HEK293T (cell line): Measurements from ENCODE around the gene ARSA.
"Not testable (repeated sequence)": the region's sequence is repeated elsewhere in the genome, so short reads cannot be mapped to it uniquely, and the experiment has no call there.

Experiments
- CTCF ChIA-PET: fragments of 350-600 bp; formaldehyde crosslinking; extraction: SDS; loops from one replicate; lab custom pipeline; 2021; ENCODE audit warnings: antibody characterized with exemption, inconsistent platforms; lab: Yijun Ruan, JAX
- POLR2A ChIA-PET: fragments of 350-600 bp; formaldehyde crosslinking; extraction: SDS; loops from one replicate; lab custom pipeline; 2020; ENCODE audit warnings: antibody characterized with exemption, inconsistent platforms; lab: Yijun Ruan, JAX
- DNase-seq: peaks from one replicate; pipeline ENCODE4 v3.0.0; 2012; ENCODE audit warnings: mixed read lengths; ENCODE audit errors: extremely low spot score
- ARNT ChIP-seq: fragments of 450-650 bp; IDR thresholded peaks from 2 replicates; pipeline ENCODE4 v1.6.1; 2017; ENCODE audit warnings: mild to moderate bottlenecking
- BHLHE40 ChIP-seq: fragments of 450-650 bp; IDR thresholded peaks from 2 replicates; pipeline ENCODE4 v1.6.1; 2016; ENCODE audit warnings: mild to moderate bottlenecking, moderate library complexity, borderline replicate concordance
- CTBP1 ChIP-seq: fragments of 450-650 bp; IDR thresholded peaks from 2 replicates; pipeline ENCODE4 v1.6.1; 2016; ENCODE audit warnings: borderline replicate concordance
- ELF4 ChIP-seq: fragments of 450-650 bp; IDR thresholded peaks from 2 replicates; pipeline ENCODE4 v1.6.1; 2017; ENCODE audit warnings: antibody characterized with exemption
- FOXA1 ChIP-seq: fragments of 450-650 bp; IDR thresholded peaks from 2 replicates; pipeline ENCODE4 v1.6.1; 2016; ENCODE audit warnings: mild to moderate bottlenecking
- FOXK2 ChIP-seq: fragments of 450-650 bp; IDR thresholded peaks from 2 replicates; pipeline ENCODE4 v1.6.1; 2016; ENCODE audit warnings: mild to moderate bottlenecking
- FOXM1 ChIP-seq: fragments of 450-650 bp; IDR thresholded peaks from 2 replicates; pipeline ENCODE4 v1.6.1; 2017; ENCODE audit warnings: mild to moderate bottlenecking, borderline replicate concordance
- HDGF ChIP-seq: fragments of 450-650 bp; IDR thresholded peaks from 2 replicates; pipeline ENCODE4 v1.6.1; 2017; ENCODE audit warnings: antibody characterized with exemption, borderline replicate concordance
- L3MBTL2 ChIP-seq: fragments of 450-650 bp; conservative IDR thresholded peaks from 2 replicates; pipeline ENCODE4 v1.6.1; 2016; ENCODE audit warnings: mild to moderate bottlenecking
- LEF1 ChIP-seq: fragments of 450-650 bp; IDR thresholded peaks from 2 replicates; pipeline ENCODE4 v1.6.1; 2017; ENCODE audit warnings: mild to moderate bottlenecking, borderline replicate concordance
- NFRKB ChIP-seq: fragments of 450-650 bp; IDR thresholded peaks from 2 replicates; pipeline ENCODE4 v1.6.1; 2016; ENCODE audit warnings: mild to moderate bottlenecking, moderate library complexity
- SP1 ChIP-seq: fragments of 450-650 bp; IDR thresholded peaks from 2 replicates; pipeline ENCODE4 v1.6.1; 2017
- SUZ12 ChIP-seq: fragments of 450-650 bp; IDR thresholded peaks from 2 replicates; pipeline ENCODE4 v1.6.1; 2016; ENCODE audit warnings: mild to moderate bottlenecking
- TARDBP ChIP-seq: fragments of 450-650 bp; IDR thresholded peaks from 2 replicates; pipeline ENCODE4 v1.6.1; 2016
- ZNF384 ChIP-seq: fragments of 450-650 bp; IDR thresholded peaks from 2 replicates; pipeline ENCODE4 v1.6.1; 2016
- TF ChIP-seq, protein P1 (sequence below): fragments of 450-650 bp; IDR thresholded peaks from 2 replicates; pipeline ENCODE4 v1.6.1; 2016

The ARSA gene

DNA sequence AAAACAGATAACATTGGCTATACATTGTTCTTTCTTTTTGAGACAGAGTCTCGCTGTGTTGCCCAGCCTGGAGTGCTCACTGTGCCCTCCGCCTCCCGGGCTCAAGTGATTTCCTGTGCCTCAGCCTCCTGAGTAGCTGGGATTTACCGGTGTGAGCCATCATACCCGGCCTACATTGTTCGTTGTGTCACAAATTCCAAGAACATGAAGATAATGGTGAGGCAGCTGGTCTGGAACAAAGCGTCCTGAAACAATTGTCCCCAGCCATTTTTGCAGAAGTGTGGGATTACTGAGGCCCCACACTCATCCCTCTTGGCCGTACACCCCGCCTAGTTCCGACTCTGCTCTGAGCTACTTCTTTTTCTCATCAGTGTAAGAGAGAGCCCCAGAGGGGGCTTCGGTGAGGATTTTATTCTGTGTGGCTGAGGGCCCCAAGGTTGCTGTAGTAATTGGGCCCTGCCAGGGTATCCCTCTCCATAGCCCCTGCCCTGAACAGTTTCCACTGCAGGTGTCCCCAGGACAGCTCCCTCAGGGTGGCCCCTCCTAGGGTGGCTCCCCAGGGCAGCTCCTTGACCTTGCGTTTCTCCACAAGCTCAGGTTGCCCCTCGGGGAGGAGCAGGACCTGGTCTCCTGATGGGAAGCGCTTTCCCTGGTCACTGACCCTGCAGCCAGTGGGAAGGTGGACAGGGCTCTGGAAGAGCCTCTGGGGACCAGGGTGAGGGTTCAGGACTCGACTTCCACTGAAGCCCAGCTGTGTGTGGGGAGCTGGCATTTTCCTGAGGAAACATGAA is 13.1 kb upstream of the ARSA start:
- ChIA-PET POLR2A (interaction anchor here (2.1 kb wide), 1 partner anchor 13 kb away, joined by 8 read pairs; the partner anchor contains the start of gene ARSA), CTCF (no interaction called here)
- TF ChIP-seq SUZ12 (no peak), FOXA1 (no peak), TARDBP (no peak), SP1 (no peak), HDGF (no peak), FOXM1 (no peak), ARNT (no peak), LEF1 (no peak), BHLHE40 (no peak), NFRKB (no peak), FOXK2 (no peak), L3MBTL2 (no peak), CTBP1 (no peak), ZNF384 (no peak), ELF4 (no peak)
- TF ChIP-seq, protein P1, sequence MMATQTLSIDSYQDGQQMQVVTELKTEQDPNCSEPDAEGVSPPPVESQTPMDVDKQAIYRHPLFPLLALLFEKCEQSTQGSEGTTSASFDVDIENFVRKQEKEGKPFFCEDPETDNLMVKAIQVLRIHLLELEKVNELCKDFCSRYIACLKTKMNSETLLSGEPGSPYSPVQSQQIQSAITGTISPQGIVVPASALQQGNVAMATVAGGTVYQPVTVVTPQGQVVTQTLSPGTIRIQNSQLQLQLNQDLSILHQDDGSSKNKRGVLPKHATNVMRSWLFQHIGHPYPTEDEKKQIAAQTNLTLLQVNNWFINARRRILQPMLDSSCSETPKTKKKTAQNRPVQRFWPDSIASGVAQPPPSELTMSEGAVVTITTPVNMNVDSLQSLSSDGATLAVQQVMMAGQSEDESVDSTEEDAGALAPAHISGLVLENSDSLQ = no peak
- no peak for DNase-seq

DNA sequence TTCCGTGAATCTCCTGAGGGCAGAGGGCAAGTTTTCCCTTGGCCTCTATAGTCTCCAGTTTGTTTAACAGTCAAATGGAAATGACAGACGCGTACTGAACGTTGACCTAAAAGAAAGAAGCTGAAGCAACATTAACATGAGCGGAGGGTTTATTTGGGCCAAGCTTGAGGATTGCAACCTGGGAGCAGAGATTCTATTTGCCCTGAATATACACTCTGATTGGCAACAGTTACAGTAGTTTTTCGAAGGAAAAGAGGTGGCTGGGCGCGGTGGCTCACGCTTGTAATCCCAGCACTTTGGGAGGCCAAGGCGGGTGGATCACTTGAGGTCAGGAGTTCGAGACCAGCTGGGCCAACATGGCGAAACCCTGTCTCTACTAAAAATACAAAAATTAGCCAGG is 12.3 kb upstream of the ARSA start:
- CTCF ChIA-PET, POLR2A ChIA-PET, DNase-seq: not testable (repeated sequence)

DNA sequence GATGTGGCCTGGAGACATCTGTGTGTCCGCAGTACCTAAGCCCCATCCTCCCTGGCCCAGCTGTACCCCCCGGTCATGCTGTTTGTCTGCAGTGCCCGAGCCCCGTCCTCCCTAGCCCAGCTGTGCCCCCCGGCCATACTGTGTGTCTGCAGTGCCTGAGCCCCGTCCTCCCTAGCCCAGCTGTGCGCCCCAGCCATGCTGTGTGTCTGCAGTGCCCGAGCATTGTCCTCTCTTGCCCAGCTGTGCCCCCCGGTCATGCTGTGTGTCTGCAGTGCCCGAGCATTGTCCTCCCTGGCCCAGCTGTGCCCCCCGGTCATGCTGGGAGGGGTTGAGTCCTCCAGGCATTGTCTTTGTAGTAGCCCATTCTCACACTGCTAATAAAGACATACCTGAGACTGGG is 7.6 kb upstream of the ARSA start:
- TF ChIP-seq FOXA1 = no peak
- no peak for TF ChIP-seq NFRKB
- TF ChIP-seq SP1 = no peak
- no peak for TF ChIP-seq L3MBTL2
- TF ChIP-seq ARNT = no peak
- no peak for TF ChIP-seq TARDBP
- TF ChIP-seq CTBP1 = no peak
- TF ChIP-seq BHLHE40 = no peak
- no peak for TF ChIP-seq FOXM1
- TF ChIP-seq ZNF384 = no peak
- TF ChIP-seq, protein P1 = no peak
- TF ChIP-seq FOXK2 = no peak
- no peak for TF ChIP-seq ELF4
- no peak for TF ChIP-seq LEF1
- TF ChIP-seq SUZ12 = no peak
- TF ChIP-seq HDGF = no peak
- DNase-seq = no peak
- CTCF ChIA-PET = no interaction called here
- POLR2A ChIA-PET = no interaction called here

DNA sequence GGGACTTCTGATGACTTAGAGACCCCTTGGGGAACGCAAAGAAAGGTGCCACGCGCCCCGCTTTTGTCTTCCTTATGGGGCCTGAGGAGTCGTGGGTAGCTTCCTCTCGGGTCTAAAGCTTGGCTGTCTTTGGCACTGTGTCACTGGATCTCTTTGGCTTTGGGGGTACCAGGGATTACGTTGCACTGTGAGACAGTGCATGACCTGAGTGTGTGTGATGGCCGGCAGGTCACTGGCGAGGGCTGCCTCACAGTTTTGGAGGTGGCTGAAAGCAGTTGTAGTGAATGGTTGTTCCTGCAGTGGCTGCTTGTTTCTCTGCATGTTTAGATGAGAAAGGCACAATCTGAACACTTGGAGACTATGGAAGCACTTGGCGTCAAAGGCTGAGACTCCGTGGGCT is 5.8 kb upstream of the ARSA start:
- no peak for TF ChIP-seq ZNF384
- TF ChIP-seq SP1 = no peak
- no peak for TF ChIP-seq SUZ12
- TF ChIP-seq NFRKB = no peak
- no peak for TF ChIP-seq LEF1
- TF ChIP-seq L3MBTL2 = no peak
- no peak for TF ChIP-seq BHLHE40
- TF ChIP-seq FOXK2 = no peak
- TF ChIP-seq TARDBP = no peak
- no peak for TF ChIP-seq ARNT
- no peak for TF ChIP-seq CTBP1
- no peak for TF ChIP-seq HDGF
- TF ChIP-seq, protein P1 = no peak
- TF ChIP-seq FOXM1 = no peak
- TF ChIP-seq FOXA1 = no peak
- ChIA-PET CTCF (interaction anchor here (0.6 to 0.7 kb wide), 2 partner anchors 136 to 234 kb away, joined by 3 read pairs; no protein-coding TSS in a partner anchor), POLR2A (no interaction called here)
- DNase-seq = no peak

DNA sequence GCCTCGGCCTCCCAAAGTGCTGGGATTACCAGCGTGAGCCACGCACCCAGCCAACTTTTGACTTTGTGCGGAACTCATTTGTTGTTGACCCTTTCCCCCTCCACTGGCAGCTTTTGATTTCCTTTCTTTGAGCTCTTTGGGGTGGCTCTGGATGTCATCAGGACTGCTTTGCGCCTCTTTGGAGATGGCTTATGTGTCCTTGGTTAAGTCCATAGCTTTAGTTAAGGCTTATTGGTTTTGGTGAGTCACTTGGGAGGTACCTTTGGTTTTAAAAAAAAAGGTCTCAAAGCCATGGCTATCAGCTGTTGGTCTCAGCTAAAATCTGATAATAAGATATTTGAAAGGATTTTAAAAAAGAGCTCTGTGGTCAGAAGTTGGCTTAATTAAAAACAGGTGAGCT is 5.1 kb upstream of the ARSA start:
- DNase-seq = no peak
- TF ChIP-seq ZNF384 (no peak), SP1 (no peak), SUZ12 (no peak), NFRKB (no peak)
- TF ChIP-seq, protein P1 = no peak
- ChIA-PET CTCF (interaction anchor here (0.6 to 1.0 kb wide), 3 partner anchors 12 to 233 kb away, joined by 3 to 4 read pairs (median 3); no protein-coding TSS in a partner anchor), POLR2A (interaction anchor here (0.6 kb wide), 1 partner anchor 61 kb away, joined by 3 read pairs; no protein-coding TSS in a partner anchor)

DNA sequence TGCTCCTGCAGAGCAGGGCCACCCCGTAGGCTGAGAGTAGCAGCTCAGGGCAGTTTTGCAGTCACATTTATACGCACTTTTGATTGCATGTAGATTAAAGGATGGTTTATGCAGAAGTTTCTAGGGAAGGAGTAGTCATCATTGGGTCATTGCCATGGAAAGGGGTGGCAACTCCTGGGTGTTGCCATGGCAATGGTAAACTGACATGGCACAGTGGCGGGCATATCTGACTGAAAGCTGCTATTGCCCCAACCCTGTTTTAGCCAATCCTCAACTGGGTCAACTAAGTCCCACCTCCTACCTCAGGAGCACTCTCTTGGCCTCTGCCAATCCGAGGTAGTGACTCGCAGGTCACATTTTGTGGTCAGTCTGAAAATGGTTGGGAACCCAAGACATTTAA is 2.4 kb upstream of the ARSA start:
- DNase-seq = no peak
- ChIA-PET POLR2A (interaction anchor here (0.9 kb wide), 1 partner anchor 106 kb away, joined by 3 read pairs; no protein-coding TSS in a partner anchor), CTCF (no interaction called here)
- TF ChIP-seq ELF4 (no peak), CTBP1 (no peak), BHLHE40 (no peak)
